A204.1 (cell line): ENCODE data around the gene NDRG3.

Experiments used
- FAIRE-seq: peaks from 2 replicates; lab custom pipeline; 2012; peaks lifted over from hg19 to GRCh38; lab: Jason Lieb, UNC

NDRG3 gene

DNA sequence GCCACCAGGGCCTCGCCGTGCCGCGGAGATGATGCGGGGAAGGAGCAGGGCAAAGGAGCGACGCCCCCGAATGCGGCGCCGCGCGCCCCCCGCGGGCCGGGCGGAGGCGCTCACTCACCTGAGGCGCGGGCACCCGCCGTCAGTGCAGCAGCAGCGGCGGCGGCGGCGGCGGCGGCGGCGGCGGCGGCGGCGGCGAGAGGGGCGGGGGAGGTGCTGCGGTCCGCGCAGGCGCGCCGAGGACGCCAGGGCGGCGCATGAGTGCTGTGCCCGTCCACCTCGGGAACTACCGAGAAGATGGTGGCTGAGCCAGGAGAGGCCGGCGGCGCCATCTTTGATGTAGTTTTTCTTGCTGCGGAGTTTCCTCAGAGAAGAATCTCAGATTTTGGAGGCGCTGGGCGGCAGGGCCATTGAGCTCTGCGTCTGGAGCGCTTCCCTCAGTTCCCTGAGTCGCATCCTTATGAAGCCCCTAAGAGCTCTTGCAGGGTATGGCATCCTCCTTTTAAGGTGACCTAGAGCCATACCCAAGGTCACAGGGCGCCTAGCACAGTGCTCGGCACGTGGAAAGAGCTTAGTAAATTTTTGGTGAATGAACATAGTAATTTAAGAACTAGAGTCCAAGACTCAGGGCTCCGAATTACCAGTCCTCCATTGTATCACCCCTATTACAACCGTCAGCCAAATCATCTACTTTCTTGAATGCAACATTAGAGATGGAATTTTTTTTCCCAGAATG is at the start of gene NDRG3:
Gene NDRG3, minus strand, starts transcription at position 164 of the 733 bp plus-strand sequence. CDS start 24,355 bp downstream, outside the sequence.
- no peak for FAIRE-seq

DNA sequence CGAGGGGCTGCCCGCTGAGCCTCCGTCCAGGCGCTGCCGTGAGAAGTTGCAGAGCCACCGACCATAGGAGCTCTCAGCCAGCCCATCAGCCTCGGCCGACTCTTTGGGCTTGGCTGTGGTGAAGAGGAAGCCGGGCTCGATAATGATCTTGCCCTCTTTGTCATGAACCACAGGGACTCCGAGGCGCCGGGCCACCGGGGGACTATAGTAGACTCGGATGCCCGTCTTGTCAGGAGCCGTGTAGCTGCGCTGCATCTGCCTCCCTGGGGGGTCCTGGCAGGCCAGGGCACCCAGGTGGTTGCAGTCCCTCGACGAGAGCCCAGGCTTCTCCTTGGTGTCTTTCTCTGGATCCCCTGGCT is 48.2 kb upstream of the NDRG3 start:
- no peak for FAIRE-seq

DNA sequence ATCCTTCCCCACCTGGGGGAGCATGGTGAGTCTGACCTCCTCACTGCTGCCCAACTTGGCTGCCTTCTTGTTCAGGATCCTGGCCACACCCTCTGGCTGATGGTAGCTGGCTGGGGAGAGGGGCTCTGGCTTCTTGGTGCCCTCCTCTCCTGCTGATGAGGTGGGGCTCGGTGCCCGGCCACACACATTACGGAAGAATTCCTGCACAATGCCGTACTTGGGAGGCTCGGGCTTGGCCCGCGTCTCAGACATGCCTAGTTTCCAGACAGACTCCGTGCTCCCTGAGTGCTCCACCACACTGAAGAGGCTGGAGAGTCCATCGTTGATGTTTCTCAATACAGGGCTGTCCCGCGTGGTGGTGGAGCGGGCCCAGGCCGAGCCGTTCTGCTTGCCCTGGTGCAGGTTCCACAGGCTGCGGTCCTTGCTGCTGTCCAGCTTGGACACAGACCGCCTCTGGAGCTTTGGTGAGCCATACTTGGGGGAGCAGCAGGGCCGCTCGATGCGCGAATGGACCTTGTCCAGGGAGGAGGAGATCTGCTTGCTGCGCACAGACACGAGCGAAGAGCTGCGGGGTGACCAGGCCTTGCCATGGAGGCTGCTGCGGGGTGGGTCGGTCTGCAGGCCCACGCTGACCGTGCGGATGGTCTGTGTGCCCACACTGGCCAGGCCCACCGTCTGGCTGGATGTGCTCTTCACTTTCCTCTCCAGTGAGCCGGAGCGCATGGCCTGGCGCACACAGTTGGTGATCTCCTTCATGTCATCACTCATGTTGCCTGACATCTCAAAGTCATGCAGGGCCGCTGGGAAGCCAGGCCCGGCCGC is 47.6 kb upstream of the NDRG3 start:
- FAIRE-seq = no peak

DNA sequence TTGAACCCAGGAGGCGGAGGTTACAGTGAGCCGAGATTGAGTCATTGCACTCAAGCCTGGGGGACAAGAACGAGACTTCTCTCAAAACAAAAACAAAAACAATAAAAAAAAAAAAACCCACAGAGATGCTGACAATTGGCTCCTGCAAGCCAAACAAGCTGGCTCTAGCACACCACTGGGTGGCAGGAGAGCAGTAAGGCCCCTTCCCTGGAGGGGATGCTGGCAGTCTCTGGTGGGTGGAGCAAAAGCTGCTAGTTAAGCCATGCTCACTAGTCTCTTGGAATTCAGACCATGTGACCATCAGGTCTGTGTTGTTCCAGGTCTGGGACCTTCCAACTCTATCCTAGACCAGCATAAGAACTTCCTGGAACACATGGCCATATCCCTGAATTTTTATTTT is 46.5 kb upstream of the NDRG3 start:
- FAIRE-seq = no peak

DNA sequence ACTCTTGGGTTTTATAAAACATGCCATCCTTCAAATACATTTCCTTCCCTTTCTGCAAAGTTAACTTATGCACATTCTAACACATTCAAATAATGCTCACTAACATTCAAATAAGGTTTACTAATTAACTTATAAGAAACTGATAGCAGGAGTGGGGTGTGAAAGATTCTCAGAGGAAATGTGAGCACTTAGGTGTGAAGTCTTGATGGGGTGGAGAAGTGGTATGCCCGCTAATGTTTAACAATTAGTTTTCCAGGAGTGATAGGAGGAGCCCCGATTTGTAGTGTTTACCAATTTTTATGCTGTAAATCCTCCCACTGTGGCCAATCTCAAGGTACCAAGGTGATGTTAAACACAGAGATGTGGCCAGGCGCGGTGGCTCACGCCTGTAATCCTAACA is 46.0 kb upstream of the NDRG3 start:
- no peak for FAIRE-seq

DNA sequence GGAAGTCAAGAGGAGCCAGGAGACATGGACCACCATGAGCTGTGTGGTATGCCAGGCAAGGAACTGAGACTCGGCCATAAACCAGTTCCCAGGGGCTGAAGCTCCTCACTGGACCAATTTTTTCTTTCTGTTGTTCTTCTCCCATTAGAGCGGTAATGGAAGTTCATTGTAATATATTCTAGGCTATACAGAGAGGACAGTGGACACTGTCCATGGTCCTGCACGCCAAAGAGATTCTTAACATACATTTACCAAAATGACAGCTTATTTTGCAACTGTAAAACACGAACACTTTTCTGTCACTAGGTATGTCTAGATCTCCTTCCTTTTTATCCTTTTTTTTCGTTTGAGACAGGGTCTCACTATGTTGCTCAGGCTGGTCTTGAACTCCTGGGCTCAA is 40.8 kb upstream of the NDRG3 start:
- no peak for FAIRE-seq

DNA sequence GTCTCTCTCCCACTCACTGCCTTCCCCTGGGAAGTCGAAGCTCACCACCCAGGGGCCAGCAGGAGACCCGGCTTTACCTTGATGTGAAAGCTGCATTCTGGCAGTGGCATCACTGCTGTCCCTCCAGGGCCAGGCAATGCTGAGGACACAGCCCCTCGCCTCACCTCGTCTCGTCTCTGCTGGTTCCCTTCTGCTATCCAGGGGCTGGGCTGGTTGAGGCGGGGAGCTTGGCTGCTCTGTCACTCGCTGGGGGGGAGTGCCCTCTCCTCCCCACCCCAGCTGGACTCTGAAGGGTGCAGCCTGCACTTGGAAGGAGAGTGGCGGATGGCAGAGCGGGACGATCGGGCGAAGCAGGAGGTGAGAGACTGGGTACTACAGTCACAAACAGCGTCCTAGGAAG is 40.4 kb upstream of the NDRG3 start:
- FAIRE-seq = no peak

DNA sequence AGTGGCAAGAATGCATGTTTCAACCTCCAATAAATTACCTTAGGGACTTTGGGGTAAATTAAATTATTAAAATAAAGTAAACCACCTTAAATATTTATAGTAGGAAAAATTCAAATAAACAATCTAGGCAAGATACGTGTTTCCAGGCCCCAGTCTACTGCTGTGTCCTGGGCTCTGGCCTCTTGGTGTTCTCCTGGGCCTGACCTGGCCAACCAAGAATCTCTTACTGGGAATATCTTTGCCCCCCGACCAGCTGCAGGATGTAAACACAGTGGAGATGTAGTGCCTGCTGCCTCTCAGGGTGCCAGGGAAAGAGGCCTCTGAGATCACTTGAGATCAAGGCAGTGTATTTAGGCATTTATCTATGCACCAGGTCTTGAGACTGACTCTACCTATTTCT is 39.4 kb upstream of the NDRG3 start:
- FAIRE-seq = no peak

DNA sequence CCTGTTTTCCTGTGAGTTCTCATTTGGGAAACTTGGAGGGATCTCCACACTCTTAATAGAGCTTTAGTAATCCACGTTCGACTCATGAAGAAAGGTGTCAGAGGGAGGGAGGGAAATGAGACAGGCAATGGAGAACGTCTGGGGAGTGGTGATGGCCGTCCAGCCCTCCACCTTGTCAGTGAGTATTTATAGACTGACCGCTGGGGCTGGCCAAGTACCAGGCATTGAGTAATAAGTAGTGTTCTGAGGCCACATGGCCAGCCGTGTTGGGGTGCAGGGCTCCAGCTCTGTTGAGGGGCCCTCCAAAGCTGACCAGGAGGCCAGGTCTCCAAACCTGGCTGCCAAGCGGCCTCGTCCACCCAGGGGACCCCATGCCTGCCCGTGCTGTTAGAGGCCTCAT is 39.0 kb upstream of the NDRG3 start:
- FAIRE-seq = no peak

DNA sequence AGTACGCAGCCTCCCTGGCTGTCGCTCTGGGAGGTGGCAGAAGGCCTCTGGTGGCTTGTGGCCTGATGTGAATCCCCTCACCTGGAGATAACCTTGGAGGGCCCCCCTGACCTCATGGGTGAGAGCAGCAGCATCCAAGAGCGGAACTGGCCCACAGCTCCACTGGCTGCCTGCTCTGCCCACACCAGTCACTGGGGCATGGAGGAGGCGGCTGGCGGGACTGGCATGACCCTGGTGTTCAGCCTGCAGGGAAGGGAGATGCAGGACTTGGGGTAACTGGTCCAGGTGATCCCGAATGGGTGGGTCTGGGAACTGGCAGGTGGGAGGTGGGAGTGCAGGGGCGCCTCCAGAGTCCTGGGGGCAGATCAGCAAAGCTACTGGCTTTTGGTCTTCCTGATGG is 38.2 kb upstream of the NDRG3 start:
- FAIRE-seq = no peak

DNA sequence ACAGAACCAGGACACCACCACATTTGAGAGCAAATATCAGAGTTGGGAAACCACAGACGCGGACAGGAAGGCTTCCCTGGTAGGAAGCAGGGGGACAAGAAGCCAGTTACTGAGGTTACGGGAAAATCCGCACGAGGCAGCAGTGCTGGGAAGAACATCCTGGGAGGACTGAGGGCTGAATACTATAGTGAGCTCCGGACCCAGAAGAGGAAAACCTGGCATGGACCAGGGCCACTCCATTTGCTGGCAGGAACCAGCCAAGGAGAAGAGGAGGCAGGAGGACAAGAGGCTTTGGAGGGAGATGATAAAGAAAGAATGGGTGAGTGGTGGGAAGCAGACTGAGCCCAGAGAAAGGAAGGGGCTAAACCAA is 33.8 kb upstream of the NDRG3 start:
- no peak for FAIRE-seq

DNA sequence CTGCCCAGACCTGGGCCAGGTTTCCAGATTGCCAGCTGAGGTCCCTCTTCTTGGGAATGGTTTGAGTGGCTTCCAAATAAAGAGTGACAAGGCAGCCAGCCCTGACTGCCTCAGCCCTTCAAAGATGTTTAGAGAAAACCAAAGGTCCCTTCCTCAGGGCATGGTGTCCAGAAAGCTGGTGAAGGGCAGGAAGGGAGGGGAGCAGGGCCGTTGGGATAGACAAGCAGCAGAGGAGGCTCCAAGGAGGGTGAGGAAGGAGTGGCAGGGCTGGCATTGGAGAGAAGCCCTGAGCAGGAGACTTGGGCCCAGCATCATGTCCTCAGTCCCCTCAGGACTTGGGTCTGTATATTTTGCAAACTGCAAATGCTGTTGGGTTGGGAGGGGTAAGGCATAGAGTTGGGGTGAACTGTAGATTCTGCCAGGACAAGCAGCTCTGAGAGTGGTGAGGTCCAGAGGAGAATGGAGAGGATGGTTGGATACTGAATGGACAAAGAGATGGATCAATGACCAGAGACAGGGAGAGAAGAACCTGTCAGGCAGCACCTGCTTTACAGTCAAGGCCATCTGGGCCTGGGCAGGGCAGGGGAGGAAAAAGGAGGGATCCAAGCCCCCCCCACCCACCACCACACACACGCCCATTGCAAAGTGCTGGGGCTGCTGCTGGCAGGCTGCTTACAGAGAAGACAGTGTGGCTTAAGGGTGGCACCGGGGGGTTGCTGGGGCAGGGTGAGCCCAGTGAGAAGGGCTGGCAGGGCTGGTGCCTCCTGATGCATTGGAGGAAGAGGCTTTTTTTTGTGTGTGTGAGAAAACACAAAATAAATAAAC is 33.2 kb upstream of the NDRG3 start:
- no peak for FAIRE-seq

DNA sequence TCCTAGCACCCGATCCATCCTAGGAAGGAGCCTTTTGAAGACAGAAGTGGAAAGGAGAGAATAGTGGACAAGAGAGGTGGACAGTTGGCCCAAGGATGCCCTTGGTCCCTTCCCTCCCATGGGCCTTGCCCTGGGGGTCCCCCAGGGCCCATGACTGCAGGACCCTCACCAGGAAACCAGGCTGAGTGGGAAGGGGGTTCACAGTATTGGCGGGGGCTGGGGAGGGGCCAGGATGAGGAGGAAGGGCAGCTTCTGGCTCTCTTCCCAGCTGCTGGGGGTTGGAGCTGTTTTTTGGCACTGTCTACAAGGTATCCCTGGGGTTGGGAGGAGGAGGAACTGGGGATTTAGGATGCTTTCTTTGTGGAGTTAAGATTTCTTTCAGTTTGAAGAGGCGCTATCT is 31.7 kb upstream of the NDRG3 start:
- no peak for FAIRE-seq

DNA sequence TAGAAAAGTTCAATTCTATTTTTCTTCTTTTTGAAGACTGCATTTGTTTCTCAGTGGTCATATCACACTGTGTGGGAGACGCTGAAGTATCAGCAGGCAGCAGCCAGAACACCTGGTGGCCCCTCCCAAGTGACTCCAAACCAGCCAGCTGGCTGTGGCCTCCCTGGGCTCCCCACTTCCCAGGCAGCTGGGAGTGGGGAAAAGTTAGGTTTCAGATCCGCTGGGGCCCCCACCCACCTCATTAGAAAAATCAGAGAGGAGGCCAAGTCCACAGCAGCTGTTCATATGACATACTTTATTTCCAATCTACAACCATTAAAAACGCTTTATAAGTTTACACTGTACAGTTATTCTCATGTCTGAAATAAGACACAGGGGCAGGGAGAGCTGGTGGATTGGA is 31.3 kb upstream of the NDRG3 start:
- no peak for FAIRE-seq

DNA sequence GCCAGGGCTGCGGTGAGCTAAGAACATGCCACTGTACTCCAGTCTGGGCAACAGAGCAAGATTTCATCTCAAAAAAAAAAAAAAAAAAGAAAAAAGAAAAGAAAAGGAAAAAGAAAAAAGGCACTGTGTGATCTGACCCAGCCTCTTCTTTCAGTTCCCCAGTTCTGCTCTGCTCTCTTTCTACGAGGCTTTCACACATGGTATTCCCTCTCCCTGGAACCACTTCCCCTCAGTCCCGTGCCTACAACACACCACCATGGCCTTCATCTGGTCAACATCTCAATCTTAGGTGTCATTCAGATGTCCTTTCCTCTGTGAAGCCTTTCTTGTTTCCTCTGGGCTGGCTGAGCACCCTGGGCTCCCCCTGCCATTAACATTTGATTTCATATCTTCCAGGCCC is 29.9 kb upstream of the NDRG3 start:
- FAIRE-seq = no peak

DNA sequence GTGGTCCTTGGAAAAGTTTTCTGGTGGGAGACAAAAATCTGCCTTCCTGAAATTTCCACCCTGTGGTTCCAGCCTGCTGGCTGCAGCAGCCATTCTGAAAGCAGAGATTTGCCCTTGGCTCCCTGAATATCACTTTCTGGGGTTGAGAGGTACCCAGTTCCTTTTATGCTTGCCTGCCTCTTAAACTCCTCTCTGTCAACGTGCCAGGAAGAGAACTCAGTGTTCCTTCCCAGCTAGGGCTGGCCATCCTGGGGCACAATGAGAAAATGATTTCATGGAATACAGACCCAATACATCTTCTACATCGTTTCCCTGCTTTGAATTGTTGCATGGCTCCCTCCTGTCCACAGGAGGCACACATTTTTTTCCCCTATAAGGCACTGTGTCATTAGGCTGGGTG is 29.3 kb upstream of the NDRG3 start:
- FAIRE-seq = no peak

DNA sequence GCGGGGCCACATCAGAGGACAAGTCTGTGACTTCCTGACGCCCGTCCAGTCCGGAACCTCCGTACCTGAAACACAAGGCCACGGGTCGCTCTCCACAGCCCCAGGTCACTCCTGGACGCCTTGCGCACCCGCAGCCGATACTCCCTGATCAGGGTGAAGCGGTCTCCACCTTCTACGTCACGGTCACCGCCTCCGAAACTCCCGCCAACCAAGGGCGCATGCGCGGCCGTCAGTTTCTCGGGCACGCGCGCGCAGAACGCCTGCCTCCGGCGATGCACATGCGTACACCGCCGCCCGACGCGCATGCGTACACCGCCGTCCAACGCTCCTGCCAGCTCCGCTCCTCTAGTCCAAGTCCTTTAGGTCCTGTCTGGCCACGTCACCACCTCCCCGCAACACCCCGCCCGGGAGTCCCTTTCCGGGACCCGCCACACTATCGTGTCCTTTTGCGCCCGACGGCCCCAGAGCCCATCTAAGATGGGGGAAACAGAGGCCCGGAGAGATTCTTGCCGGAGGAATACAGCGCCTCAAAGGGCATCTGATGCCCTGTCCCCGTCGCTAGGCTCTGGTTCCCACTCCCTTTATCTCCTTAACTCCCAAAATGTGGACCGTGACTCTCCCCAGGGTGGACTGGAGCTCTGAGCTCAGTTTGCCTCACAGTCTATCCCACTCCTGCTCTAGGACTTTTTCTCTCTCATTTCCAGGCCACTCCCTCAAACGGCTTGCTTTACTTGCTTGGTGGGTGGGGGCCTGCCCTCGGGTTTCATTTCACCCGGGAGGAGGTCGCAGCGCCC is 27.9 kb upstream of the NDRG3 start, which contains the start of gene DSN1:
Gene DSN1, minus strand, starts transcription at position 167 of the 794 bp plus-strand sequence. CDS start 2,305 bp downstream, outside the sequence.
- FAIRE-seq = peak; percentile 47

DNA sequence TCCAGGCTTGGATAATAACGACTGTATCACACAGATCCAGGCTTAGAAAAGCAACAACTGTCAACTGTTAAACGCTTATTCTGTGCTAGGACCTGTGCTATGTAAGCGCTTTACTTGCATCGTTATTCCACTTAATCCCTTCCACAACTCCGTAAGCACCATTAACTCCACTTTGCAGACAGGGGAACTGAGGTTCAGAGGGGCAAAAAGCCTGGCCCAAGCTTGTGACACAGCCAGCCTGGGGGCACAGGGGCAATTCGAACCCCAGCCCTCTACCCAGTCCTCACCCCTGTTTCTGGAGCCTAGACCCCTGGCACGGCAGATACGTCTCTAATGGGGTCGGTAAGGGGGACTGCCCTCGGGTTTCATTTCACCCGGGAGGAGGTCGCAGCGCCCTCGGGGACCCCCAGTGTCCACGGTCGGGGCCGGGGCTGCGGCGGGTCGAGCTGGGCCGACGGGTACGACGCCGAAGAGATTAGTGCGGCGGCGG is 27.3 kb upstream of the NDRG3 start:
- FAIRE-seq = no peak

DNA sequence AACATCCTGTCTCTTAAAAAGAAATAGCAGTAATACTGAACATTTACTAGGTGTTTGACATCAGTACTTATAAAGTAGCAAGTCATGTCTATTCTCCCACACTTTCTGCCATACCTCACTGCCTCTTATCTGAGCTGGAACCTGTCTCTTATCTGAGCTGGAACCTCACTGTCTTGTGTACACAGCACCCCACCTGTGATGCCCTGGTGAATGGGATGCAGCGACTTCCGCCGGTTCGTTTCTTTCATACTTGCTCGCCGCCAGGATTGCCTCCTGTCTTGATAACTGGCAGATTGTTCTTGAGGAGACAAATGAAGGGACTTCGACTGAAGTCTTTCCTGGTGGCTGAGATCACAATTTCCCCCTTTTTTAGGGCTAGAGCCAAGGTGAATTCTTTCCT is 24.8 kb upstream of the NDRG3 start:
- no peak for FAIRE-seq

DNA sequence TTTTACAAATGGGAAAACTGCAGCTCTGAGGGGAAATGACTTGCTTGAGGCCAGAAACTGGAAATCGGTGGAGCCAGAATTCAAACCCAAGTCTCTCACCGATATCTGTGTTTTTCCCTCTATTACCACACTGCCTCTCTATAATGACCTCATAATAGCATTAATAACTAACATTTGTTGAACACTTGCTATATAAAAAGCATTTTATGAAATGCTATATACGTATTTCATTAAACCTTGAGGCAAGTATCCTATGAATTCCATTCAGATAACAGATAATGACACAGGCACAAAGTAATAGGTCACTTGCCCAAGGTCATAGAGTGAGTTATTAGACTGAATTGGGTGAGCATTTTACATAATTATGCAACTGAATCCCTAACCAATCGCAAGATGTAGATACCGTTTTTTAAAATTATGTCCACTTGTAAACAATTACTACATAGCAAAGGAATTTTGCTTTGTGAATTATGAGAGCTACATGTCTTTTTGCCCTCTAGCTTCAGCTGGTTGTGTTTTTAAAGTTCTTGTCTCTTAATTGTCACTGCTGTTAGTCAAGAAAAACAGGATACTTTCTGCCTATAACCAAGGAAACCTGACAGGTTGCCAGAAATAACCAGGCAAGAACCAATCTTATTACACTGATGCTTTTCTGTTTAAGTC is 23.0 kb upstream of the NDRG3 start:
- no peak for FAIRE-seq

DNA sequence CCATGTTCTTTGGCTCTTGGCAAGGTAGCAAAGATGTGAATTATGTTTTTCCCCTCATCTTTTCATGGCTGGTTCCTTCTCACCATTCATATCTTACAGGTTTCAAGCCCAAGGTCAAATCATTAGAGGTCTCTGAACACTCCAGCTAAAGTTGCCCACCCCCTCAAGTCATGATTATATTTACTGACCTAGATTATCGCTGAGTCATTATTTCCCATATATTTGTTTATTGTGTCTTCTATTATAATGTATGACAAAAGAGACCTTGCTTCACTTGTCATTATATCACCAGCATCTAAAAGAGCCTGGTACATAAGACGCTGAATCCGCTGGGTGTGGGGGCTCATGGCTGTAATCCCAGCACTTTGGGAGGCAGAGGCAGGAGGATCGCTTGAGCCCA is 15.2 kb upstream of the NDRG3 start:
- no peak for FAIRE-seq
